GM21576 (cell line): ENCODE results near the gene ADIRF.
"Not testable (repeated sequence)": the region's sequence is repeated elsewhere in the genome, so short reads cannot be mapped to it uniquely, and the experiment has no call there.

Source experiments
- ATAC-seq: cut with Tn5 transposase; IDR thresholded peaks from one replicate; pipeline ENCODE4 v1.9.1; 2021; ENCODE audit warnings: mild to moderate bottlenecking, moderate library complexity; ENCODE audit not compliant: unreplicated experiment

ADIRF gene

GRCh38 chr10:86968271-86968993 is at the start of gene ADIRF:
ADIRF (plus strand) TSS chr10:86968482; CDS start chr10:86968545, 63 bp downstream.
- no peak for ATAC-seq

- ATAC-seq: no peak
These were observed 45.7 kb upstream of the ADIRF start for GRCh38 chr10:86922553-86922961.

GRCh38 chr10:86929468-86930380 is 38.6 kb upstream of the ADIRF start:
- no peak for ATAC-seq

- no peak for ATAC-seq
These were observed 36.4 kb upstream of the ADIRF start for GRCh38 chr10:86931872-86932271.

- ATAC-seq: no peak
These were observed 35.6 kb upstream of the ADIRF start for GRCh38 chr10:86932674-86933073.

- not testable (repeated sequence) for ATAC-seq
These were observed 34.0 kb upstream of the ADIRF start for GRCh38 chr10:86934162-86934711.

GRCh38 chr10:86936661-86937501 is 31.4 kb upstream of the ADIRF start:
- ATAC-seq: no peak

- no peak for ATAC-seq
These were observed 30.7 kb upstream of the ADIRF start for GRCh38 chr10:86937502-86938154.

GRCh38 chr10:86938260-86938659 is 30.0 kb upstream of the ADIRF start:
- ATAC-seq: no peak

GRCh38 chr10:86940076-86940475 is 28.2 kb upstream of the ADIRF start:
- not testable (repeated sequence) for ATAC-seq

GRCh38 chr10:86940677-86941076 is 27.6 kb upstream of the ADIRF start:
- ATAC-seq: no peak

- ATAC-seq: no peak
These were observed 26.9 kb upstream of the ADIRF start for GRCh38 chr10:86941426-86941825.

- ATAC-seq: no peak
These were observed 26.3 kb upstream of the ADIRF start for GRCh38 chr10:86941991-86942421.

GRCh38 chr10:86942441-86943315 is 25.6 kb upstream of the ADIRF start:
- ATAC-seq: no peak

- ATAC-seq: no peak
These were observed 24.8 kb upstream of the ADIRF start for GRCh38 chr10:86943316-86944030.

- no peak for ATAC-seq
These were observed 24.3 kb upstream of the ADIRF start for GRCh38 chr10:86944031-86944419.

- no peak for ATAC-seq
These were observed 23.8 kb upstream of the ADIRF start for GRCh38 chr10:86944471-86944870.

GRCh38 chr10:86944907-86945306 is 23.4 kb upstream of the ADIRF start:
- ATAC-seq: no peak
